ENCODE results near the gene TRIM62. TPM values are rescaled to one million over a fixed set of nuclear protein-coding genes. Genes with fewer than 3 reads are reported as not detected.

The TRIM62 gene
- total RNA-seq, 1 donor, result 12.3 TPM

GRCh38 chr1:33186936-33187335 is 5.1 kb upstream of the TRIM62 start:
- Histone ChIP-seq H3K27ac (ENCODE audit: low read depth, low read length) (no peak overlapping the region), H3K4me2 (ENCODE audit: insufficient read depth, low read length) (no peak overlapping the region), H3K79me2 (ENCODE audit: insufficient read depth, low read length) (no peaks in the 10 kb centered on the region), H2AFZ (ENCODE audit: low read length) (no peak overlapping the region), H3K9me3 (ENCODE audit: low read depth, low read length) (no peaks in the 10 kb centered on the region), H3K4me3 (ENCODE audit: insufficient read depth, low read length) (no peak overlapping the region), H3K36me3 (ENCODE audit: insufficient read depth, low read length) (no peaks in the 10 kb centered on the region), H3K27me3 (ENCODE audit: insufficient read depth, low read length) (peaks cover 9% of the 10 kb centered on the region), H3K4me1 (ENCODE audit: insufficient read depth, low read length) (peaks cover 11% of the 10 kb centered on the region), H4K20me1 (ENCODE audit: insufficient read depth, low read length) (no peaks in the 10 kb centered on the region)
- DNase-seq (ENCODE audit: insufficient read length, low spot score, missing footprints), result no peak
- TF ChIP-seq CTCF (IDR thresholded peaks at IDR 0.05; ENCODE audit: extremely low read depth, low read depth, low read length), result no peak

GRCh38 chr1:33185541-33185940 is 3.7 kb upstream of the TRIM62 start:
- no peaks in the 10 kb centered on the region for H4K20me1 ChIP-seq (ENCODE audit: insufficient read depth, low read length)
- H3K4me3 ChIP-seq (ENCODE audit: insufficient read depth, low read length), result no peak overlapping the region
- no peak overlapping the region for H3K27ac ChIP-seq (ENCODE audit: low read depth, low read length)
- H3K79me2 ChIP-seq (ENCODE audit: insufficient read depth, low read length), result no peaks in the 10 kb centered on the region
- no peak for TF ChIP-seq CTCF (IDR thresholded peaks at IDR 0.05; ENCODE audit: extremely low read depth, low read depth, low read length)
- peaks cover 11% of the 10 kb centered on the region for H3K4me1 ChIP-seq (ENCODE audit: insufficient read depth, low read length)
- no peaks in the 10 kb centered on the region for H3K36me3 ChIP-seq (ENCODE audit: insufficient read depth, low read length)
- no peaks in the 10 kb centered on the region for H3K9me3 ChIP-seq (ENCODE audit: low read depth, low read length)
- H3K27me3 ChIP-seq (ENCODE audit: insufficient read depth, low read length), result peaks cover 6% of the 10 kb centered on the region
- no peak overlapping the region for H2AFZ ChIP-seq (ENCODE audit: low read length)
- no peak for DNase-seq (ENCODE audit: insufficient read length, low spot score, missing footprints)
- H3K4me2 ChIP-seq (ENCODE audit: insufficient read depth, low read length), result no peak overlapping the region

GRCh38 chr1:33183306-33183705 is 1.5 kb upstream of the TRIM62 start:
- Histone ChIP-seq H3K4me2 (ENCODE audit: insufficient read depth, low read length) (no peak overlapping the region), H3K79me2 (ENCODE audit: insufficient read depth, low read length) (peaks cover 17% of the 10 kb centered on the region), H2AFZ (ENCODE audit: low read length) (no peak overlapping the region), H3K36me3 (ENCODE audit: insufficient read depth, low read length) (no peaks in the 10 kb centered on the region), H4K20me1 (ENCODE audit: insufficient read depth, low read length) (peaks cover 10% of the 10 kb centered on the region), H3K4me1 (ENCODE audit: insufficient read depth, low read length) (peaks cover 13% of the 10 kb centered on the region), H3K27me3 (ENCODE audit: insufficient read depth, low read length) (peaks cover 6% of the 10 kb centered on the region), H3K9me3 (ENCODE audit: low read depth, low read length) (no peaks in the 10 kb centered on the region), H3K27ac (ENCODE audit: low read depth, low read length) (no peak overlapping the region), H3K4me3 (ENCODE audit: insufficient read depth, low read length) (no peak overlapping the region)
- no peak for DNase-seq (ENCODE audit: insufficient read length, low spot score, missing footprints)
- no peak for TF ChIP-seq CTCF (IDR thresholded peaks at IDR 0.05; ENCODE audit: extremely low read depth, low read depth, low read length)

GRCh38 chr1:33182896-33183295 is 1.1 kb upstream of the TRIM62 start:
- peaks cover 21% of the 10 kb centered on the region for H3K79me2 ChIP-seq (ENCODE audit: insufficient read depth, low read length)
- no peaks in the 10 kb centered on the region for H3K9me3 ChIP-seq (ENCODE audit: low read depth, low read length)
- H4K20me1 ChIP-seq (ENCODE audit: insufficient read depth, low read length), result peaks cover 10% of the 10 kb centered on the region
- no peak for DNase-seq (ENCODE audit: insufficient read length, low spot score, missing footprints)
- H3K4me2 ChIP-seq (ENCODE audit: insufficient read depth, low read length), result peak overlapping the region; percentile 93
- no peak overlapping the region for H3K27ac ChIP-seq (ENCODE audit: low read depth, low read length)
- no peak overlapping the region for H3K4me3 ChIP-seq (ENCODE audit: insufficient read depth, low read length)
- H3K27me3 ChIP-seq (ENCODE audit: insufficient read depth, low read length), result peaks cover 6% of the 10 kb centered on the region
- no peak overlapping the region for H2AFZ ChIP-seq (ENCODE audit: low read length)
- H3K36me3 ChIP-seq (ENCODE audit: insufficient read depth, low read length), result no peaks in the 10 kb centered on the region
- H3K4me1 ChIP-seq (ENCODE audit: insufficient read depth, low read length), result peaks cover 13% of the 10 kb centered on the region
- no peak for TF ChIP-seq CTCF (IDR thresholded peaks at IDR 0.05; ENCODE audit: extremely low read depth, low read depth, low read length)

Measured in osteoblast (primary cell).